Panc1 (cell line): ENCODE measurements around the gene PLCG2. TPM values are rescaled to one million over a fixed set of nuclear protein-coding genes. Genes with fewer than 3 reads are reported as not detected.
"Not testable (repeated sequence)": the region's sequence is repeated elsewhere in the genome, so short reads cannot be mapped to it uniquely, and the experiment has no call there.

ENCODE experiments used
- ATAC-seq: fragments of 200-7000 bp; cut with Tn5 transposase; 2 replicates; pipeline ENCODE4 v1.9.1; 2020; ENCODE audit warnings: mild to moderate bottlenecking, moderate library complexity
- BruUV-seq: library from RNA; stranded (reverse); fragments of 400-500 nt; replicated peaks from 2 replicates; lab custom pipeline; 2021; lab: Mats Ljungman, UMichigan
- CTCF ChIA-PET: fragments of 300-600 bp; sonication (Branson Sonifier 250); formaldehyde crosslinking; loops from one replicate; lab custom pipeline; 2022; ENCODE audit warnings: antibody characterized with exemption; lab: Charles Lee
- POLR2A ChIA-PET: fragments of 300-600 bp; sonication (Branson Sonifier 250); formaldehyde crosslinking; loops from one replicate; lab custom pipeline; 2022; ENCODE audit warnings: antibody characterized with exemption; lab: Charles Lee
- DNase-seq: peaks from one replicate; pipeline ENCODE4 v3.0.0-alpha.2; 2010; ENCODE audit warnings: low read depth, low spot score
- H3K27ac ChIP-seq: 2 replicates; pipeline ENCODE4 v1.5.1; 2011; ENCODE audit warnings: mild to moderate bottlenecking, low read length, inconsistent platforms
- H3K27me3 ChIP-seq: fragments of 200-500 bp; sonication (Bioruptor generic); 2 replicates; pipeline ENCODE4 v1.6.0; 2014; ENCODE audit warnings: low read length, inconsistent platforms; ENCODE audit not compliant: control insufficient read depth, insufficient read depth
- H3K36me3 ChIP-seq: fragments of 200-500 bp; sonication (Bioruptor generic); 2 replicates; pipeline ENCODE4 v1.5.1; 2014; ENCODE audit warnings: inconsistent platforms, mild to moderate bottlenecking, low read length, moderate library complexity; ENCODE audit not compliant: control insufficient read depth, insufficient read depth
- H3K4me1 ChIP-seq: 2 replicates; pipeline ENCODE4 v1.5.1; 2011; ENCODE audit warnings: inconsistent platforms, mild to moderate bottlenecking, low read length, moderate library complexity; ENCODE audit not compliant: control insufficient read depth, insufficient read depth
- H3K4me3 ChIP-seq, 2 experiments: 2 replicates each; pipeline ENCODE4 v1.5.1; 2011 to 2012; ENCODE audit warnings: low read depth in 2 of 2, low read length in 2 of 2, mild to moderate bottlenecking in 2 of 2, inconsistent platforms in 1 of 2, moderate library complexity in 1 of 2
- H3K9me3 ChIP-seq: fragments of 200-500 bp; sonication (Bioruptor generic); 2 replicates; pipeline ENCODE4 v1.5.1; 2014; ENCODE audit warnings: low read depth, mild to moderate bottlenecking, inconsistent platforms, low read length, moderate library complexity; ENCODE audit not compliant: control insufficient read depth, insufficient read depth
- POLR2AphosphoS5 ChIP-seq: IDR thresholded peaks from 2 replicates; pipeline ENCODE4 v1.6.1; 2012; ENCODE audit warnings: mild to moderate bottlenecking, low read depth, low read length, moderate library complexity
- SIN3A ChIP-seq: IDR thresholded peaks from 2 replicates; pipeline ENCODE4 v1.6.1; 2012; ENCODE audit warnings: low read depth, mild to moderate bottlenecking, low read length, moderate library complexity, borderline replicate concordance; ENCODE audit not compliant: insufficient read depth
- TCF7L2 ChIP-seq: IDR thresholded peaks from 2 replicates; pipeline ENCODE4 v1.6.1; 2011; ENCODE audit warnings: mild to moderate bottlenecking, low read depth, low read length, inconsistent platforms
- in situ Hi-C: cut with HindIII; loops from 2 replicates; pipeline ENCODE4 v1.10.0; 2016; ENCODE audit warnings: low sequenced_read_pairs, low pct_unique_long_range_greater_than_20kb
- intact Hi-C: fragments of 100-400 bp; cut with micrococcal nuclease; formaldehyde crosslinking; loops from one replicate; pipeline ENCODE4 v1.10.0; 2022; ENCODE audit not compliant: unreplicated experiment
- total RNA-seq: library from RNA; stranded (reverse); gene quantifications from one replicate; pipeline ENCODE4 v1.2.1, GENCODE V29; 2021; ENCODE audit not compliant: unreplicated experiment
- TF ChIP-seq, protein P1 (sequence below), 2 experiments: IDR thresholded peaks; 2 replicates each; pipeline ENCODE4 v1.6.1; 2011 to 2012; ENCODE audit warnings: low read depth in 2 of 2, control low read depth in 1 of 2, low read length in 1 of 2, mild to moderate bottlenecking in 1 of 2, moderate library complexity in 1 of 2; ENCODE audit not compliant: insufficient read depth in 1 of 2
- TF ChIP-seq, protein P2 (sequence below): fragments of 450-650 bp; IDR thresholded peaks from 2 replicates; pipeline ENCODE4 v1.5.1; 2017; ENCODE audit warnings: mild to moderate bottlenecking

PLCG2 gene
- total RNA-seq, 1 experiment from 2014 or later = 10.8 TPM

- CTCF ChIA-PET = no interaction called here
- H3K9me3 ChIP-seq = no peaks in the 10 kb centered on the region
- in situ Hi-C loops = no loop called here
- TF ChIP-seq, protein P1, sequence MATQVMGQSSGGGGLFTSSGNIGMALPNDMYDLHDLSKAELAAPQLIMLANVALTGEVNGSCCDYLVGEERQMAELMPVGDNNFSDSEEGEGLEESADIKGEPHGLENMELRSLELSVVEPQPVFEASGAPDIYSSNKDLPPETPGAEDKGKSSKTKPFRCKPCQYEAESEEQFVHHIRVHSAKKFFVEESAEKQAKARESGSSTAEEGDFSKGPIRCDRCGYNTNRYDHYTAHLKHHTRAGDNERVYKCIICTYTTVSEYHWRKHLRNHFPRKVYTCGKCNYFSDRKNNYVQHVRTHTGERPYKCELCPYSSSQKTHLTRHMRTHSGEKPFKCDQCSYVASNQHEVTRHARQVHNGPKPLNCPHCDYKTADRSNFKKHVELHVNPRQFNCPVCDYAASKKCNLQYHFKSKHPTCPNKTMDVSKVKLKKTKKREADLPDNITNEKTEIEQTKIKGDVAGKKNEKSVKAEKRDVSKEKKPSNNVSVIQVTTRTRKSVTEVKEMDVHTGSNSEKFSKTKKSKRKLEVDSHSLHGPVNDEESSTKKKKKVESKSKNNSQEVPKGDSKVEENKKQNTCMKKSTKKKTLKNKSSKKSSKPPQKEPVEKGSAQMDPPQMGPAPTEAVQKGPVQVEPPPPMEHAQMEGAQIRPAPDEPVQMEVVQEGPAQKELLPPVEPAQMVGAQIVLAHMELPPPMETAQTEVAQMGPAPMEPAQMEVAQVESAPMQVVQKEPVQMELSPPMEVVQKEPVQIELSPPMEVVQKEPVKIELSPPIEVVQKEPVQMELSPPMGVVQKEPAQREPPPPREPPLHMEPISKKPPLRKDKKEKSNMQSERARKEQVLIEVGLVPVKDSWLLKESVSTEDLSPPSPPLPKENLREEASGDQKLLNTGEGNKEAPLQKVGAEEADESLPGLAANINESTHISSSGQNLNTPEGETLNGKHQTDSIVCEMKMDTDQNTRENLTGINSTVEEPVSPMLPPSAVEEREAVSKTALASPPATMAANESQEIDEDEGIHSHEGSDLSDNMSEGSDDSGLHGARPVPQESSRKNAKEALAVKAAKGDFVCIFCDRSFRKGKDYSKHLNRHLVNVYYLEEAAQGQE (IDR thresholded peaks at IDR 0.05; ENCODE audit: insufficient read depth in 1 of 2, low read depth in 2 of 2, low read length in 1 of 2) = no peak
- H3K36me3 ChIP-seq = no peaks in the 10 kb centered on the region
- ATAC-seq = no peak
- no peak for DNase-seq
- no peaks in the 10 kb centered on the region for H3K4me1 ChIP-seq
- intact Hi-C loops = no loop called here
- H3K4me3 ChIP-seq = no peak overlapping the region
- POLR2A ChIA-PET = interaction anchor here (0.6 kb wide), 1 partner anchor 253 kb away, joined by 3 read pairs; no protein-coding TSS in a partner anchor
- no TSS peak for BruUV-seq
- H3K27me3 ChIP-seq = no peaks in the 10 kb centered on the region
- H3K27ac ChIP-seq = no peak overlapping the region
Observed at GRCh38 chr16:81973737-81974136, 194.6 kb downstream of the PLCG2 start.

GRCh38 chr16:81975637-81976036 lies 196.5 kb downstream of the PLCG2 start:
- ChIA-PET CTCF (no interaction called here), POLR2A (no interaction called here)
- no peaks in the 10 kb centered on the region for H3K4me1 ChIP-seq
- no peaks in the 10 kb centered on the region for H3K9me3 ChIP-seq
- BruUV-seq = no TSS peak
- TF ChIP-seq, protein P1 (IDR thresholded peaks at IDR 0.05; ENCODE audit: insufficient read depth in 1 of 2, low read depth in 2 of 2, low read length in 1 of 2) = no peak
- no peak for TF ChIP-seq TCF7L2
- TF ChIP-seq, protein P2, sequence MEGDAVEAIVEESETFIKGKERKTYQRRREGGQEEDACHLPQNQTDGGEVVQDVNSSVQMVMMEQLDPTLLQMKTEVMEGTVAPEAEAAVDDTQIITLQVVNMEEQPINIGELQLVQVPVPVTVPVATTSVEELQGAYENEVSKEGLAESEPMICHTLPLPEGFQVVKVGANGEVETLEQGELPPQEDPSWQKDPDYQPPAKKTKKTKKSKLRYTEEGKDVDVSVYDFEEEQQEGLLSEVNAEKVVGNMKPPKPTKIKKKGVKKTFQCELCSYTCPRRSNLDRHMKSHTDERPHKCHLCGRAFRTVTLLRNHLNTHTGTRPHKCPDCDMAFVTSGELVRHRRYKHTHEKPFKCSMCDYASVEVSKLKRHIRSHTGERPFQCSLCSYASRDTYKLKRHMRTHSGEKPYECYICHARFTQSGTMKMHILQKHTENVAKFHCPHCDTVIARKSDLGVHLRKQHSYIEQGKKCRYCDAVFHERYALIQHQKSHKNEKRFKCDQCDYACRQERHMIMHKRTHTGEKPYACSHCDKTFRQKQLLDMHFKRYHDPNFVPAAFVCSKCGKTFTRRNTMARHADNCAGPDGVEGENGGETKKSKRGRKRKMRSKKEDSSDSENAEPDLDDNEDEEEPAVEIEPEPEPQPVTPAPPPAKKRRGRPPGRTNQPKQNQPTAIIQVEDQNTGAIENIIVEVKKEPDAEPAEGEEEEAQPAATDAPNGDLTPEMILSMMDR = no peak
- no peak for TF ChIP-seq POLR2AphosphoS5
- no peak for TF ChIP-seq SIN3A
- ATAC-seq = no peak
- intact Hi-C loops (no loop called here), in situ Hi-C loops (no loop called here)
- no peaks in the 10 kb centered on the region for H3K27me3 ChIP-seq
- H3K4me3 ChIP-seq = no peak overlapping the region
- H3K36me3 ChIP-seq = no peaks in the 10 kb centered on the region
- no peak overlapping the region for H3K27ac ChIP-seq
- no peak for DNase-seq

- H3K4me3 ChIP-seq = peak overlapping the region; percentile 12 to 23; a peak in 2 of 4 replicates
- intact Hi-C loops, DNase-seq: not testable (repeated sequence)
Observed at GRCh38 chr16:81977335-81977942, 198.3 kb downstream of the PLCG2 start.

More at GRCh38 chr16:81977335-81977942, 198.3 kb downstream of the PLCG2 start:
- ATAC-seq, POLR2A ChIA-PET, in situ Hi-C loops, BruUV-seq, H3K27me3 ChIP-seq, CTCF ChIA-PET, H3K4me1 ChIP-seq, H3K27ac ChIP-seq, H3K9me3 ChIP-seq, H3K36me3 ChIP-seq: not testable (repeated sequence)
